ENCODE data around the gene WNT7B. TPM values are rescaled to one million over a fixed set of nuclear protein-coding genes. Genes with fewer than 3 reads are reported as not detected.

The WNT7B gene
- total RNA-seq, 6 experiments from 2014 or later, result 0.07 to 0.14 (median 0.09) TPM; not detected in 1

DNA sequence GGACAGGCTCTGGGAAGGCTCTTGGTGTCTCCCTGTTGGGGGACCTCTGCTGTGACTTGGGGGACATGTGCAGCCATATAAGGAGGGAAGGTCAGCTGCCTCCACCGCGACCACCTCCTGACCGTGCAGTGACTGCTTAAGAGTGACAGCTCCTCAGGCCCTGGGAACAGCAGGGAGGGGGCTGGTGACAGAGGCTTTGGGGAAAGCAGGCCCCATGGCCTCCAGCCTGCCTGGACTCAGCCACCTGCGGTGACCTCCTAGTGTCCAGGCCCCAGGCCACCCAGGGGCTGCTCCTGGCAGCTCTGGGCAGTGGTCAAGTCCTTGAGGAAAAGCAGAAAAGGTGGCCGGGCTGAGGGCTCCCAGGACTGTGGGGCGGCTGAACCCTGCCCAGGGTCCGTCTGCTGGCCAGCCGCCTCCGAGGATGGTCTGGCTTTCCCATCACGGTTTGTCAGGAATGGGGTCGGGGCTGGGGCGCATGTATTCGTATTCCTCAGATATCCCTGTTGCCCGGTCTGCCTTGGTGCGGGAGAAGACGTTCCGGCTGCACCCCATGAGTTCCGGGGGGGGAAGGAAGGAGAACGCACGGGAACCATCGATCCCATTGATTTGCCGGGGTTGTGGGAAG, 96.8 kb downstream of the WNT7B start:
- H3K27ac Mint-ChIP-seq, result no peak overlapping the region
- H3K36me3 Mint-ChIP-seq (ENCODE audit: low read depth), result no peaks in the 10 kb centered on the region
- no peak overlapping the region for H3K4me3 Mint-ChIP-seq
- H3K4me1 Mint-ChIP-seq (ENCODE audit: low read depth), result no peaks in the 10 kb centered on the region
- peaks cover 55% of the 10 kb centered on the region for H3K27me3 Mint-ChIP-seq (ENCODE audit: insufficient read depth)
- no peaks in the 10 kb centered on the region for H3K9me3 Mint-ChIP-seq
- TF ChIP-seq, protein P1, sequence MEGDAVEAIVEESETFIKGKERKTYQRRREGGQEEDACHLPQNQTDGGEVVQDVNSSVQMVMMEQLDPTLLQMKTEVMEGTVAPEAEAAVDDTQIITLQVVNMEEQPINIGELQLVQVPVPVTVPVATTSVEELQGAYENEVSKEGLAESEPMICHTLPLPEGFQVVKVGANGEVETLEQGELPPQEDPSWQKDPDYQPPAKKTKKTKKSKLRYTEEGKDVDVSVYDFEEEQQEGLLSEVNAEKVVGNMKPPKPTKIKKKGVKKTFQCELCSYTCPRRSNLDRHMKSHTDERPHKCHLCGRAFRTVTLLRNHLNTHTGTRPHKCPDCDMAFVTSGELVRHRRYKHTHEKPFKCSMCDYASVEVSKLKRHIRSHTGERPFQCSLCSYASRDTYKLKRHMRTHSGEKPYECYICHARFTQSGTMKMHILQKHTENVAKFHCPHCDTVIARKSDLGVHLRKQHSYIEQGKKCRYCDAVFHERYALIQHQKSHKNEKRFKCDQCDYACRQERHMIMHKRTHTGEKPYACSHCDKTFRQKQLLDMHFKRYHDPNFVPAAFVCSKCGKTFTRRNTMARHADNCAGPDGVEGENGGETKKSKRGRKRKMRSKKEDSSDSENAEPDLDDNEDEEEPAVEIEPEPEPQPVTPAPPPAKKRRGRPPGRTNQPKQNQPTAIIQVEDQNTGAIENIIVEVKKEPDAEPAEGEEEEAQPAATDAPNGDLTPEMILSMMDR (IDR thresholded peaks at IDR 0.05), result no peak
- DNase-seq, result no peak

DNA sequence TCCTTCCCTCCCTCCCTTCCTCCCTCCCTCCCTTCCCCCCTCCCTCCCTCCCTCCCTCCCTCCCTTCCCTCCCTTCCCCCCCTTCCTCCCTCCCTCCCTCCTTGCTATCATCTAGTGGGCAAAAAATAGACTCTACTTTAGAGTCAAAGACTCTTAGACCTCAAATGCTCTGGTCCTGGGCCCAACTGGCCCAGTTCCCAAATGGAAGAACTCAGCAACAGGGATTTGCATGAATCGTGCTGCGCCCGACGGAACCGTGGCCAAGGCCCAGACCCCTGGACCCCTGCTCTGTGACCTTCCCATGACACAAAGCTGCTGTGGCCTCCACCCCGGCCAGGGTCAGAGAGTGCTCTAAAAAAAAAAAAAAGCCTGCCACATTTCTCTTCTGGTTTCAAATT, 97.4 kb downstream of the WNT7B start:
- H3K27ac Mint-ChIP-seq, result no peak overlapping the region
- no peaks in the 10 kb centered on the region for H3K9me3 Mint-ChIP-seq
- no peaks in the 10 kb centered on the region for H3K4me1 Mint-ChIP-seq (ENCODE audit: low read depth)
- H3K36me3 Mint-ChIP-seq (ENCODE audit: low read depth), result no peaks in the 10 kb centered on the region
- no peak overlapping the region for H3K4me3 Mint-ChIP-seq
- H3K27me3 Mint-ChIP-seq (ENCODE audit: insufficient read depth), result peaks cover 50% of the 10 kb centered on the region
- no peak for DNase-seq
- TF ChIP-seq, protein P1 (IDR thresholded peaks at IDR 0.05), result no peak

DNA sequence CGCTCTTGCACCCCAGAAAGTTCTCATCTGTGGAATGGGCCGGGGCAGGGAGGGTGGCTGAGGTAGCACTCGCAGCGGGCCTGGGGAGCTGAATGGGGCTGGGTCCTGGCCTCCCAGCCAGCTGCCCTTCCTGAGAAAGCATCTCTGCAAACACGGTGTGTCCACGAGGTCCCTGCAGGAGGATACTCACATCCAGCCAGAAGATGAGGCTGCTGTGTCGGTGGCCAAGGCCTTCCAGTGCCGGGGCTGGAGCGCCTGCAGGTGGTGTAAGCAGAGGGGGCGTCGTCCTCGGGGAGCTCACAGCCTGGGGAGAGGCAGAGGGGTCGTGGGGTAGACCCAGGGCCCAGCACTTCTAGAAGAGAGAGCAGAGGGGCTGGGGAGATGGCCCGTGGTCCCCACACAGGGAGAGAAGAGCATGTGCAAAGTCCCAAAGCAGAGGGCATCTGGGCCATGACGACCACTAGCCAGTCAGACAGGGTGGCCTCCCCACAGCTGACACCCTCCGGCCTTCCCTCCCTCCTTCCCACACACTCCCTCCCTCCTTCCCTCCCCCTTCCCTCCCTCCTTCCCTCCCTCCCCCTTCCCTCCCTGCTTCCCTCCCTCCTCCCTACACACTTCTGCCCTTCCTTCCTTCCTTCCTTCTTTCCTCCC, 97.9 kb downstream of the WNT7B start:
- peaks cover 56% of the 10 kb centered on the region for H3K27me3 Mint-ChIP-seq (ENCODE audit: insufficient read depth)
- no peaks in the 10 kb centered on the region for H3K36me3 Mint-ChIP-seq (ENCODE audit: low read depth)
- H3K4me1 Mint-ChIP-seq (ENCODE audit: low read depth), result no peaks in the 10 kb centered on the region
- TF ChIP-seq, protein P1 (IDR thresholded peaks at IDR 0.05), result no peak
- no peak for DNase-seq
- no peak overlapping the region for H3K4me3 Mint-ChIP-seq
- no peak overlapping the region for H3K27ac Mint-ChIP-seq
- no peaks in the 10 kb centered on the region for H3K9me3 Mint-ChIP-seq

DNA sequence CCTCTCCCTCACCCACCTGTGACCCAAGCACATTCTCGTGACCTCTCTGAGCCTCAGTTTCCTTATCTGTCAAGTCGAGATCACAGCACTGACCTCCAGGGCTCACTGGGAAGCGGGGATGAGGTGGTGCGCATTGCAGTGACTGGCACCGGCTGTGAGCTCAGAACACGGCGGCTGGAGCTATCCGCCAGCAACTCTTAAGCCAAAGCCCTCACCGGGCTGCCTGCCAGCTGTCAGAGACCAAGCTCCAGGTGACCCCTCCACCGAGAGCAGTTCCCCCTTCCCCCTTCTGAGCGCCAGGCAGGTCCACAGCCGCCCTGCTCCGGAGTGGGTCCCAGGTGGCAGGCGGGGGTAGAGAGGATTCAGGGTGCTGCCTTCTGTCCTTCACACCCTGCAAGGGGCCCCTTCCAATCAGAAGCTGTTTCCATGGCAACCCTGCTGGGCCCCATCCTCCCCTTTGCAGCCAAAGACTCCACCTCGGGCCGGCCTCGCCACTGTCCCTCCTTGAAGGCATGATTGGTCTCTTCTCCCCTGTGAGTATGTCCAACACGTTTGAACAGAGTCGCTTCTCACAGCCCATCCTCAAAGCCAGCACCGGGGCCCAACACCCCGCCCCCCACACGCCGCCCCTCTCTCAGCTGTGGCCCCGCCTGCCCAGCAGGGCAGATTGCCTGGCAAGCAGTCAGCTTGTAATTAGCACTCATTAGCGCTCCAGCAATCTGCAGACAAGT, 98.7 kb downstream of the WNT7B start:
- Mint-ChIP-seq H3K36me3 (ENCODE audit: low read depth) (peaks cover 2% of the 10 kb centered on the region), H3K9me3 (peaks cover 4% of the 10 kb centered on the region), H3K27me3 (ENCODE audit: insufficient read depth) (peaks cover 56% of the 10 kb centered on the region), H3K4me3 (no peak overlapping the region), H3K27ac (no peak overlapping the region), H3K4me1 (ENCODE audit: low read depth) (no peaks in the 10 kb centered on the region)
- DNase-seq, result no peak
- TF ChIP-seq, protein P1 (IDR thresholded peaks at IDR 0.05), result no peak

DNA sequence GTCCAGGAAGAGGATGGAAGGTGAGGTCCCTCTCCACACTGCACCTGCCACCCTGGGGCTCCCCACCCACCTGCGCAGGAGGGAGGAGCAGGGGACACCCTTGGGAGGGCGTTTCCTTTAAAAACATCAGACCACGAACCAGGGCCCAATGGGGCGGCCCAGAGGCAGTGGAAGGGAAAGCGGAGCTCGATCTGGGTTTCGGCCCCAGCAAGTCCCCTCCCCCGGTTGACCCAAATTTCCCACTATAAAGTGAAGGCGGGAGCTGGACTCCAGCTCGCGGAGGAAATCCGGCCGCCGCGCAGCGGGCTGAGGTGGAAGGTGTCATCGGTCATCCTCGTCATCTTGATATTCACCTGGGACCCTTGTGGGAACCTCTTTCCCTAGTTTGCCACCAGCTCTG, 99.3 kb downstream of the WNT7B start:
- no peak overlapping the region for H3K27ac Mint-ChIP-seq
- peaks cover 8% of the 10 kb centered on the region for H3K36me3 Mint-ChIP-seq (ENCODE audit: low read depth)
- no peak overlapping the region for H3K4me3 Mint-ChIP-seq
- TF ChIP-seq, protein P1 (IDR thresholded peaks at IDR 0.05), result no peak
- H3K4me1 Mint-ChIP-seq (ENCODE audit: low read depth), result no peaks in the 10 kb centered on the region
- DNase-seq, result no peak
- H3K9me3 Mint-ChIP-seq, result peaks cover 10% of the 10 kb centered on the region
- peaks cover 61% of the 10 kb centered on the region for H3K27me3 Mint-ChIP-seq (ENCODE audit: insufficient read depth)
